GM12878 (cell line): ENCODE measurements around the gene SH3BGRL3. TPM values are rescaled to one million over a fixed set of nuclear protein-coding genes. Genes with fewer than 3 reads are reported as not detected.

Experiments
- ATAC-seq: fragments of 200-7000 bp; cut with Tn5 transposase; 3 replicates; pipeline ENCODE4 v1.9.1; 2020; ENCODE audit warnings: mild to moderate bottlenecking, moderate library complexity
- BruUV-seq: library from RNA; stranded (reverse); fragments of 400-500 nt; replicated peaks from 2 replicates; lab custom pipeline; 2021; lab: Mats Ljungman, UMichigan
- CTCF ChIA-PET: fragments of 300-600 bp; sonication (Branson Sonifier 250); formaldehyde crosslinking; extraction: SDS; loops from one replicate; lab custom pipeline; 2021; ENCODE audit warnings: inconsistent platforms; lab: Yijun Ruan, JAX
- POLR2A ChIA-PET: fragments of 350-600 bp; formaldehyde crosslinking; extraction: SDS; loops from one replicate; lab custom pipeline; 2021; ENCODE audit warnings: inconsistent platforms; lab: Charles Lee
- RAD21 ChIA-PET: fragments of 300-600 bp; sonication (Branson Sonifier 250); formaldehyde crosslinking; loops from one replicate; lab custom pipeline; 2023; ENCODE audit warnings: antibody characterized with exemption; ENCODE audit not compliant: unreplicated experiment; lab: Charles Lee
- SMC1A ChIA-PET: fragments of 300-600 bp; sonication (Branson Sonifier 250); formaldehyde crosslinking; loops from one replicate; lab custom pipeline; 2023; ENCODE audit not compliant: unreplicated experiment, uncharacterized antibody; lab: Charles Lee
- DNase-seq: peaks from one replicate; pipeline ENCODE4 v3.0.0-alpha.2; 2011; ENCODE audit warnings: low read depth, low spot score
- FAIRE-seq: peaks from 3 replicates; lab custom pipeline; 2011; peaks lifted over from hg19 to GRCh38; lab: Jason Lieb, UNC
- H2AFZ ChIP-seq: 2 replicates; pipeline ENCODE4 v1.6.0; 2011; ENCODE audit warnings: low read depth, low read length, control low read depth; ENCODE audit not compliant: control insufficient read depth
- H3K27ac ChIP-seq: 2 replicates; pipeline ENCODE4 v1.5.1; 2011; ENCODE audit warnings: control low read depth; ENCODE audit not compliant: control insufficient read depth, insufficient read depth
- H3K27me3 ChIP-seq, 2 experiments: replicated peaks in 1 of 2; 2 replicates each; pipeline versions ENCODE4 v1.6.0 to v1.6.1; 2011; ENCODE audit warnings: low read length in 1 of 2; ENCODE audit not compliant: control insufficient read depth in 2 of 2, insufficient read depth in 2 of 2
- H3K36me3 ChIP-seq, 2 experiments: 2 replicates each; pipeline ENCODE4 v1.5.1; 2011; ENCODE audit warnings: low read length in 1 of 2; ENCODE audit not compliant: control insufficient read depth in 2 of 2, insufficient read depth in 2 of 2
- H3K4me1 ChIP-seq: 2 replicates; pipeline ENCODE4 v1.6.1; 2011; ENCODE audit warnings: mild to moderate bottlenecking, low read length, moderate library complexity, mixed read lengths; ENCODE audit not compliant: control insufficient read depth, insufficient read depth
- H3K4me2 ChIP-seq: 2 replicates; pipeline ENCODE4 v1.6.0; 2011; ENCODE audit warnings: control low read depth; ENCODE audit not compliant: control insufficient read depth, insufficient read depth
- H3K4me3 ChIP-seq: fragments of 200-600 bp; sonication (generic); 2 replicates; pipeline ENCODE4 v1.5.1; 2016
- H3K79me2 ChIP-seq: 2 replicates; pipeline ENCODE4 v1.6.0; 2011; ENCODE audit warnings: low read length; ENCODE audit not compliant: control insufficient read depth, insufficient read depth
- H3K9ac ChIP-seq: 2 replicates; pipeline ENCODE4 v1.8.0; 2011; ENCODE audit warnings: low read length, control low read depth, mixed read lengths; ENCODE audit not compliant: control insufficient read depth, insufficient read depth
- H3K9me3 ChIP-seq: replicated peaks from 3 replicates; pipeline ENCODE4 v1.5.1; 2011; ENCODE audit warnings: mild to moderate bottlenecking, low read length; ENCODE audit not compliant: control insufficient read depth, insufficient read depth
- H4K20me1 ChIP-seq: 2 replicates; pipeline ENCODE4 v1.6.0; 2011; ENCODE audit not compliant: control insufficient read depth, insufficient read depth
- BMI1 ChIP-seq: fragments of 450-650 bp; IDR thresholded peaks from 2 replicates; pipeline ENCODE4 v1.6.1; 2016; ENCODE audit warnings: mild to moderate bottlenecking, moderate library complexity, borderline replicate concordance
- ESRRA ChIP-seq: IDR thresholded peaks from 2 replicates; pipeline ENCODE4 v1.6.1; 2012; ENCODE audit warnings: mild to moderate bottlenecking, low read length, improper control_type of control experiment
- HCFC1 ChIP-seq: fragments of 150-350 bp; IDR thresholded peaks from 2 replicates; pipeline ENCODE4 v1.6.1; 2014; ENCODE audit warnings: low read length
- HDAC6 ChIP-seq: fragments of 200-600 bp; sonication (generic); IDR thresholded peaks from one replicate; pipeline ENCODE4 v1.8.0; 2017; ENCODE audit warnings: antibody characterized with exemption; ENCODE audit not compliant: unreplicated experiment
- MXI1 ChIP-seq: fragments of 150-350 bp; IDR thresholded peaks from 2 replicates; pipeline ENCODE4 v1.6.1; 2011; ENCODE audit warnings: low read depth, mild to moderate bottlenecking, inconsistent platforms, low read length, improper control_type of control experiment
- POLR2AphosphoS5 ChIP-seq: IDR thresholded peaks from 2 replicates; pipeline ENCODE4 v1.6.1; 2011; ENCODE audit warnings: mild to moderate bottlenecking, low read length, inconsistent platforms
- RAD21 ChIP-seq: IDR thresholded peaks from 2 replicates; pipeline ENCODE4 v1.6.1; 2011; ENCODE audit warnings: mild to moderate bottlenecking, low read depth, low read length, moderate library complexity; ENCODE audit not compliant: insufficient read depth
- WGBS: methylation state at CpG from one replicate; pipeline ENCODE4 v1.1.6; 2016; ENCODE audit warnings: low lambda C conversion rate; ENCODE audit not compliant: insufficient replicate concordance, insufficient coverage; ENCODE audit errors: missing lambda C conversion rate; 5-methylcytosine and 5-hydroxymethylcytosine counted together
- in situ Hi-C: fragments of 300-500 bp; cut with MboI; formaldehyde crosslinking; loops from 9 replicates; pipeline ENCODE4 v1.14.3; 2018; ENCODE audit warnings: mixed read lengths
- intact Hi-C: fragments of 100-400 bp; cut with micrococcal nuclease; formaldehyde crosslinking; loops from one replicate; pipeline ENCODE4 v1.14.2; 2022; ENCODE audit not compliant: unreplicated experiment
- polyA plus RNA-seq, 11 experiments: library from polyadenylated mRNA; depleted of rRNA in 4 of 11; unstranded in 6 of 11; stranded (reverse) in 5 of 11; fragments of >200 nt; fragmentation: Nextera tagmentation in 4 of 11; fragmentation: Illumina TruSeq in 1 of 11; extraction: Ambion mirVana in 4 of 11; extraction: Trizol in 1 of 11; gene quantifications; 1 replicate in 1 of 11; 2 replicates in 10 of 11; pipeline versions ENCODE4 v1.2.1 to v1.2.3, GENCODE V29; 2011 to 2016; ENCODE audit warnings: inconsistent platforms in 2 of 11, missing spikeins in 2 of 11, low read depth in 1 of 11
- total RNA-seq, 4 experiments: library from RNA; depleted of rRNA in 3 of 4; stranded (reverse); fragments of >200 nt in 3 of 4; fragmentation: Illumina TruSeq in 1 of 4; extraction: Trizol in 1 of 4; gene quantifications; 2 replicates each; pipeline versions ENCODE4 v1.2.1 to v1.2.3, GENCODE V29; 2013 to 2021

SH3BGRL3 gene
- total and polyA plus RNA-seq, 10 of the 15 experiments (the other 5 are each of a cell fraction or from before 2014, with no cell fraction given), result 39.7 to 390 (median 118) TPM

DNA sequence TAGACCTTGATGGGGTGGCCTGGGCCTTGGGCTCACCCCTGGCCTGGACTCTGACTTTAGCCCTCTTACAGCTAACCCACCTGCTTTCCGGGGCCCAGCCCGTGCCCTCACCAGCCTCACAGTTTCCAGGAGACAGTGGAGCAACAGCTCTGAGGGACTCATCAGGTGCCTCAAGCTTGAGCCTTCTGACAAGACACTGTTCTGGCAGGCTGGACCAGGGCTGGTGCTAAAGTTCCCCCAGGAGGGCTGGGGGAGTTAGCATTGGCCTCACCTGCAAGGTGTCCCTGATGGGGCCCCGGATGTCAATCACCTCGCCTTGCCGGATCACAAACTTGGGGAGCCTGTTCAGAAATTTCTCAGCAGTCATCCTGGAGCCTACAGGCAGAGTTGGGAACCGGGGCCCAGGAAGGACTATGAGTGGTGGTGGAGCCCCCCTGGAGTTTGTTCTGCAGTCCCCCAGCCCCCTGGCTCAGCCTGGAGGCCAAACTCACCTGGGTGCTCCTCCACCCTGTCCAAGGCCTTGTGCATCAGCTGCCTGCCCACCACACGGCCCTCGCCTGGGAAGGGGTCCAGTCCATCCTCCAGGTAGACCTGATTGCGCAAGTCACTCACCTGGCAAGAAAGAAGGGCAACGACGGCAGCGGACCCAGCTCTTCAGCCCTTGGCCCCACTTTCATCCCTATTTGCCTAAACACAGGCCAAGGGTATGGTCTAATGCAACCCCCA, 4.1 kb downstream of the SH3BGRL3 start:
- Histone ChIP-seq H2AFZ (no peak overlapping the region), H3K36me3 (peaks cover 3 to 4% of the 10 kb centered on the region in 2 experiments; a peak in 2 of 4 replicates), H3K9me3 (no peaks in the 10 kb centered on the region), H3K27me3 (no peaks in the 10 kb centered on the region), H3K27ac (no peak overlapping the region), H3K79me2 (peaks cover 26% of the 10 kb centered on the region), H3K4me3 (no peak overlapping the region), H3K4me1 (peaks cover 69% of the 10 kb centered on the region), H3K9ac (no peak overlapping the region), H4K20me1 (no peaks in the 10 kb centered on the region), H3K4me2 (0 out of 2 replicates have a peak overlapping the region, but pooled peaks have one; percentile 22)
- SMC1A ChIA-PET, result interaction anchor here (0.9 to 11.1 kb wide), 12 partner anchors 8 to 148 kb away, joined by 3 to 474 read pairs (median 14); partner anchors contain the start of genes CD52, DHDDS and UBXN11
- ATAC-seq, result no peak
- RAD21 ChIA-PET, result interaction anchor here (1.0 to 8.7 kb wide), 12 partner anchors 8 to 148 kb away, joined by 3 to 477 read pairs (median 11); partner anchors contain the start of genes CD52, CEP85, DHDDS and UBXN11
- POLR2A ChIA-PET, result interaction anchor here (0.5 to 9.2 kb wide), 4 partner anchors 24 to 147 kb away, joined by 3 to 253 read pairs (median 8); partner anchors contain the start of gene CD52
- WGBS, result 60% methylated on average over 12 of the region's 12 CpGs
- CTCF ChIA-PET, result interaction anchor here (0.6 to 18.0 kb wide), 23 partner anchors 8 to 358 kb away, joined by 3 to 879 read pairs (median 11); partner anchors contain the start of genes CD52, CEP85, DHDDS and UBXN11
- BruUV-seq, result no TSS peak
- no peak for DNase-seq
- FAIRE-seq, result no peak
- in situ Hi-C loops (no loop called here), intact Hi-C loops (loop anchor here (2.0 kb wide), 2 partner anchors 79 to 133 kb away; no protein-coding TSS in a partner anchor)
- TF ChIP-seq ESRRA, result no peak
- no peak for TF ChIP-seq RAD21
- no peak for TF ChIP-seq HCFC1
- no peak for TF ChIP-seq HDAC6
- no peak for TF ChIP-seq POLR2AphosphoS5
- TF ChIP-seq BMI1, result no peak
- no peak for TF ChIP-seq MXI1
